Tibial artery (tissue), 4 donors: ENCODE data around the gene RNF207.

ENCODE experiments used
- DNase-seq, 2 donors: peaks; one replicate each; pipeline ENCODE4 v3.0.0-alpha.2; 2019
- H3K27ac ChIP-seq, 2 donors: fragments of 200-600 bp; sonication (generic) in 1 of 2; 1 replicate in 1 of 2; 2 replicates in 1 of 2; pipeline ENCODE4 v1.5.1; 2018 to 2019; ENCODE audit warnings: mild to moderate bottlenecking in 1 of 2
- H3K27me3 ChIP-seq, 2 donors: fragments of 200-600 bp; sonication (generic) in 1 of 2; one replicate each; pipeline versions ENCODE4 v1.5.1 to v1.6.0; 2016 to 2019
- H3K36me3 ChIP-seq, 3 donors: fragments of 200-600 bp; sonication (generic) in 2 of 3; one replicate each; pipeline ENCODE4 v1.5.1; 2016 to 2019; ENCODE audit warnings: mild to moderate bottlenecking in 2 of 3
- H3K4me1 ChIP-seq, 4 donors: fragments of 200-600 bp; sonication (generic) in 2 of 4; 1 replicate in 3 of 4; 2 replicates in 1 of 4; pipeline ENCODE4 v1.5.1; 2016 to 2019
- H3K4me3 ChIP-seq, 2 donors: fragments of 200-600 bp; sonication (generic) in 1 of 2; 1 replicate in 1 of 2; 2 replicates in 1 of 2; pipeline ENCODE4 v1.5.1; 2018 to 2019; ENCODE audit warnings: mild to moderate bottlenecking in 2 of 2
- H3K9me3 ChIP-seq, 3 donors: fragments of 200-600 bp; sonication (generic) in 1 of 3; one replicate each; pipeline ENCODE4 v1.5.1; 2016 to 2019
- CTCF ChIP-seq, 2 experiments: fragments of 200-600 bp in 1 of 2; fragments of 450-650 bp in 1 of 2; IDR thresholded peaks; one replicate each; pipeline ENCODE4 v1.5.1; 2017 to 2019; ENCODE audit warnings: antibody characterized with exemption in 2 of 2, mild to moderate bottlenecking in 1 of 2, moderate library complexity in 1 of 2
- intact Hi-C: fragments of 100-400 bp; cut with DNase I; formaldehyde crosslinking; loops from one replicate; pipeline ENCODE4 v1.15.0; 2023; ENCODE audit warnings: low total_unique reads

Gene RNF207

GRCh38 chr1:6180707-6181311 is 25.1 kb upstream of the RNF207 start:
- Histone ChIP-seq H3K27ac (peak overlapping the region in 1 of 2 donors; percentile 25), H3K4me3 (peak overlapping the region; percentile 45 to 50), H3K4me1 (peaks cover 0 to 49% (median 29%) of the 10 kb centered on the region in 4 donors), H3K36me3 (peaks cover 0 to 7% (median 0%) of the 10 kb centered on the region in 3 donors), H3K27me3 (peaks cover 0 to 44% of the 10 kb centered on the region in 2 donors), H3K9me3 (no peaks in the 10 kb centered on the region)
- no peak for TF ChIP-seq CTCF (IDR thresholded peaks at IDR 0.05)
- DNase-seq: no peak
- intact Hi-C loops: no loop called here

GRCh38 chr1:6181347-6181770 is 24.6 kb upstream of the RNF207 start:
- Histone ChIP-seq H3K27me3 (peaks cover 0 to 39% of the 10 kb centered on the region in 2 donors), H3K9me3 (no peaks in the 10 kb centered on the region), H3K36me3 (peaks cover 0 to 11% (median 0%) of the 10 kb centered on the region in 3 donors), H3K27ac (peak overlapping the region in 1 of 2 donors; percentile 25), H3K4me3 (no peak overlapping the region), H3K4me1 (peaks cover 0 to 51% (median 29%) of the 10 kb centered on the region in 4 donors)
- TF ChIP-seq CTCF (IDR thresholded peaks at IDR 0.05): no peak
- no peak for DNase-seq
- intact Hi-C loops: no loop called here

GRCh38 chr1:6183520-6183989 is 22.4 kb upstream of the RNF207 start:
- Histone ChIP-seq H3K4me1 (peaks cover 0 to 44% (median 24%) of the 10 kb centered on the region in 4 donors), H3K9me3 (no peaks in the 10 kb centered on the region), H3K4me3 (no peak overlapping the region), H3K27ac (no peak overlapping the region), H3K36me3 (peaks cover 8 to 29% (median 13%) of the 10 kb centered on the region in 3 donors), H3K27me3 (peaks cover 0 to 19% of the 10 kb centered on the region in 2 donors)
- DNase-seq: no peak
- intact Hi-C loops: no loop called here
- TF ChIP-seq CTCF (IDR thresholded peaks at IDR 0.05): no peak

- H3K27ac ChIP-seq: no peak overlapping the region
- no peak overlapping the region for H3K4me3 ChIP-seq
- H3K27me3 ChIP-seq: peaks cover 0 to 12% of the 10 kb centered on the region in 2 donors
- intact Hi-C loops: no loop called here
- no peak for TF ChIP-seq CTCF (IDR thresholded peaks at IDR 0.05)
- peaks cover 0 to 37% (median 17%) of the 10 kb centered on the region in 4 donors for H3K4me1 ChIP-seq
- H3K9me3 ChIP-seq: no peaks in the 10 kb centered on the region
- no peak for DNase-seq
- H3K36me3 ChIP-seq: peaks cover 12 to 36% (median 19%) of the 10 kb centered on the region in 3 donors
Measured at GRCh38 chr1:6184083-6184783, 21.7 kb upstream of the RNF207 start.

- intact Hi-C loops: no loop called here
- H3K36me3 ChIP-seq: peaks cover 16 to 45% (median 28%) of the 10 kb centered on the region in 3 donors
Measured at GRCh38 chr1:6185151-6185550, 20.8 kb upstream of the RNF207 start.

More at GRCh38 chr1:6185151-6185550, 20.8 kb upstream of the RNF207 start:
- Histone ChIP-seq H3K27me3 (peaks cover 0 to 6% of the 10 kb centered on the region in 2 donors), H3K4me3 (no peak overlapping the region), H3K27ac (no peak overlapping the region), H3K4me1 (peaks cover 0 to 28% (median 11%) of the 10 kb centered on the region in 4 donors), H3K9me3 (no peaks in the 10 kb centered on the region)
- TF ChIP-seq CTCF (IDR thresholded peaks at IDR 0.05): no peak
- DNase-seq: no peak
